ENCODE data around the gene BAIAP2L1. TPM values are rescaled to one million over a fixed set of nuclear protein-coding genes. Genes with fewer than 3 reads are reported as not detected.
A peak's percentile ranks its signal among the peaks of the same experiment; 100 is the strongest.

BAIAP2L1 gene
- total RNA-seq, 1 donor from 2014 or later, result 2.1 TPM

- H3K27me3 ChIP-seq (ENCODE audit: low read depth), result no peaks in the 10 kb centered on the region
- intact Hi-C loops (cut with micrococcal nuclease), result no loop called here
- peak; percentile 27 for TF ChIP-seq CTCF (IDR thresholded peaks at IDR 0.05; ENCODE audit: borderline replicate concordance)
- H3K4me3 ChIP-seq, result peak overlapping the region; percentile 89
- no peaks in the 10 kb centered on the region for H3K36me3 ChIP-seq
- no peaks in the 10 kb centered on the region for H3K9me3 ChIP-seq (replicated peaks)
- H3K4me1 ChIP-seq, result peaks cover 87% of the 10 kb centered on the region
- H3K27ac ChIP-seq (replicated peaks), result peak overlapping the region; percentile 98
- DNase-seq, result peak; percentile 82
Observed at GRCh38 chr7:98284335-98285036, 116.4 kb downstream of the BAIAP2L1 start.

- H3K4me1 ChIP-seq, result peaks cover 81% of the 10 kb centered on the region
- peak overlapping the region; percentile 89 for H3K4me3 ChIP-seq
- H3K27ac ChIP-seq (replicated peaks), result peak overlapping the region; percentile 98
- no peaks in the 10 kb centered on the region for H3K9me3 ChIP-seq (replicated peaks)
- H3K27me3 ChIP-seq (ENCODE audit: low read depth), result no peaks in the 10 kb centered on the region
- intact Hi-C loops (cut with micrococcal nuclease), result no loop called here
- DNase-seq, result no peak
- TF ChIP-seq CTCF (IDR thresholded peaks at IDR 0.05; ENCODE audit: borderline replicate concordance), result no peak
- H3K36me3 ChIP-seq, result no peaks in the 10 kb centered on the region
Observed at GRCh38 chr7:98283887-98284222, 117.0 kb downstream of the BAIAP2L1 start.

GRCh38 chr7:98283127-98283886 lies 117.6 kb downstream of the BAIAP2L1 start:
- no peaks in the 10 kb centered on the region for H3K9me3 ChIP-seq (replicated peaks)
- intact Hi-C loops (cut with micrococcal nuclease), result no loop called here
- DNase-seq, result peak; percentile 39
- TF ChIP-seq CTCF (IDR thresholded peaks at IDR 0.05; ENCODE audit: borderline replicate concordance), result no peak
- peak overlapping the region; percentile 89 for H3K4me3 ChIP-seq
- no peaks in the 10 kb centered on the region for H3K36me3 ChIP-seq
- no peaks in the 10 kb centered on the region for H3K27me3 ChIP-seq (ENCODE audit: low read depth)
- peak overlapping the region; percentile 98 for H3K27ac ChIP-seq (replicated peaks)
- peaks cover 76% of the 10 kb centered on the region for H3K4me1 ChIP-seq

- Histone ChIP-seq H3K27ac (replicated peaks) (peak overlapping the region; percentile 98), H3K36me3 (no peaks in the 10 kb centered on the region), H3K9me3 (replicated peaks) (no peaks in the 10 kb centered on the region), H3K4me3 (peak overlapping the region; percentile 89), H3K27me3 (ENCODE audit: low read depth) (no peaks in the 10 kb centered on the region), H3K4me1 (peaks cover 70% of the 10 kb centered on the region)
- DNase-seq, result no peak
- TF ChIP-seq CTCF (IDR thresholded peaks at IDR 0.05; ENCODE audit: borderline replicate concordance), result no peak
- intact Hi-C loops (cut with micrococcal nuclease), result no loop called here
Observed at GRCh38 chr7:98282703-98283102, 118.2 kb downstream of the BAIAP2L1 start.

GRCh38 chr7:98281757-98282606 lies 118.9 kb downstream of the BAIAP2L1 start:
- no peak for DNase-seq
- H3K36me3 ChIP-seq, result no peaks in the 10 kb centered on the region
- H3K9me3 ChIP-seq (replicated peaks), result no peaks in the 10 kb centered on the region
- intact Hi-C loops (cut with micrococcal nuclease), result no loop called here
- peak overlapping the region; percentile 98 for H3K27ac ChIP-seq (replicated peaks)
- no peak for TF ChIP-seq CTCF (IDR thresholded peaks at IDR 0.05; ENCODE audit: borderline replicate concordance)
- H3K4me3 ChIP-seq, result peak overlapping the region; percentile 89
- no peaks in the 10 kb centered on the region for H3K27me3 ChIP-seq (ENCODE audit: low read depth)
- H3K4me1 ChIP-seq, result peaks cover 62% of the 10 kb centered on the region

All from left ventricle myocardium inferior (tissue), 1 donor.